SK-N-SH (cell line): ENCODE results near the gene SETD3.

ENCODE experiments used
- CHD2 ChIP-seq: fragments of 150-350 bp; IDR thresholded peaks from 2 replicates; pipeline ENCODE4 v1.6.1; 2018; ENCODE audit warnings: low read length; ENCODE audit not compliant: partially characterized antibody
- CTCF ChIP-seq: fragments of 200-600 bp; sonication (generic); IDR thresholded peaks from 2 replicates; pipeline ENCODE4 v1.6.1; 2017; ENCODE audit warnings: antibody characterized with exemption, mild to moderate bottlenecking, moderate library complexity
- IRF3 ChIP-seq: fragments of 150-350 bp; IDR thresholded peaks from 2 replicates; pipeline ENCODE4 v1.6.1; 2016; ENCODE audit warnings: mild to moderate bottlenecking, low read depth, low read length
- MAX ChIP-seq: IDR thresholded peaks from 2 replicates; pipeline ENCODE4 v1.4.0; 2012; ENCODE audit warnings: low read depth
- MXI1 ChIP-seq: IDR thresholded peaks from 2 replicates; pipeline ENCODE4 v1.6.1; 2012; ENCODE audit warnings: mild to moderate bottlenecking, low read depth, low read length, improper control_type of control experiment
- RCOR1 ChIP-seq: fragments of 150-350 bp; IDR thresholded peaks from 2 replicates; pipeline ENCODE4 v1.6.1; 2017; ENCODE audit warnings: antibody characterized with exemption, low read length
- REST ChIP-seq: IDR thresholded peaks from 2 replicates; pipeline ENCODE4 v1.6.1; 2012; ENCODE audit warnings: mild to moderate bottlenecking, low read depth, low read length, moderate library complexity
- RFX5 ChIP-seq: IDR thresholded peaks from 2 replicates; pipeline ENCODE4 v1.6.1; 2012; ENCODE audit warnings: mild to moderate bottlenecking, improper control_type of control experiment, low read length
- RXRA ChIP-seq: IDR thresholded peaks from 2 replicates; pipeline ENCODE4 v1.4.0; 2012; ENCODE audit warnings: low read depth, mild to moderate bottlenecking, borderline replicate concordance
- SIN3A ChIP-seq: IDR thresholded peaks from 2 replicates; pipeline ENCODE4 v1.6.1; 2012; ENCODE audit warnings: low read depth, mild to moderate bottlenecking, low read length, moderate library complexity, borderline replicate concordance
- TAF1 ChIP-seq: IDR thresholded peaks from 2 replicates; pipeline ENCODE4 v1.6.1; 2012; ENCODE audit warnings: low read depth, mild to moderate bottlenecking, low read length, moderate library complexity, borderline replicate concordance
- TCF12 ChIP-seq: IDR thresholded peaks from 2 replicates; pipeline ENCODE4 v1.4.0; 2012

- TF ChIP-seq CTCF (peak; percentile 26; the same call in 1 of the 2 replicates), SIN3A (no peak), TCF12 (no peak), TAF1 (no peak), RCOR1 (no peak), IRF3 (no peak), MXI1 (no peak), RXRA (no peak), MAX (no peak), RFX5 (no peak), REST (no peak), CHD2 (no peak)
These were observed 49.2 kb upstream of the SETD3 start for GRCh38 chr14:99529899-99530298.
